ENCODE measurements around the gene JOSD1. TPM values are rescaled to one million over a fixed set of nuclear protein-coding genes. Genes with fewer than 3 reads are reported as not detected.
A peak's percentile ranks its signal among the peaks of the same experiment; 100 is the strongest.

Gene JOSD1
- total RNA-seq, 2 donors from 2014 or later, result 132 to 157 TPM

DNA sequence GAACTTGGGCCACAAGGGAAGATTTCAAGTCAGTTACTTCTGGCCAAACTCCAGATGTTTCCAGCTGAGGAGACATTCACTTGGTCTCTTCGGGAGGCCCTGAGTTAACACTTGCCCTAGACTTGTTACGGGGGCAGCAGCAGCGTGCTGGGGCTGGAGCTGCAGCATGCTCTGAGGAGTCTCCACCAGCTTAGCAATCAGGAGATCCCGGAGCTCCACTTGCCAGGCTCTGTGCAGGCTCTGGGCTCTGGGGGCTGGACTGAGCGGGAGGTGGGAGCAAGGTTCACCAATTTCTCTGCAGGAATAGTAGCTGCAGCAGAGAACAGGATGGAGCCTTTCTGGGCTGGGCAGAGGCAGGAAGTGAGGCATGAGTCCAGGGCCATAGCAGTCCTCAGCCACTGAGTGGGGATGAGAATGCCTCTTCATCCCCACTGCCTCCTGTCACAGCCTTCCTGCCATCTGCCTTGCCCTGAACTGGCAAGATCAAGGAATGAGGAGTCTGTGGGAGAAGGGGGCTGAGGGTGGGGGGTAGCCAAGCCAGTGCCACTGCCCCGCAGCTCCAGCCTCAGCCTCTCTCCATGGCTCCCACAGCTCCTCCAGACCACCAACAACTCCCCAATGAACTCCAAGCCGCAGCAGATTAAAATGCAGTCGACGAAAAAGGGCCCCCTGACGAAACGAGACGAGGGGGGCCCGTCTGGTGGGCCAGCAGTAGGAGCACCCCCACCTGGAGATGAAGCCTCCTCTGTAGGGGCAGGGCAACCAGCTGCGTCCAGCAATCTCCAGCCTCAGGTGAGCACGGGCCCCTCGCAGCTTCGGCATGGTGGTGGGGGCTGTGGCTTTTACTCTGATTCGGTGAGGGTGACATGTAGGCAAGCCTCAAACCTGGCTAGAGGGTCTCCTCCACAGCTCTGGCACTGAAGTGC, 28.4 kb upstream of the JOSD1 start:
- no peak for ATAC-seq

GRCh38 chr22:38727530-38728451, 27.0 kb upstream of the JOSD1 start:
- DNase-seq (no peak), ATAC-seq (no peak)
- H3K4me1 Mint-ChIP-seq, result peaks cover 16% of the 10 kb centered on the region
- peak overlapping the region; percentile 52 for H3K4me3 Mint-ChIP-seq
- H3K9me3 ChIP-seq (ENCODE audit: control insufficient read depth, low read length, poor library complexity, severe bottlenecking), result no peaks in the 10 kb centered on the region
- H3K36me3 Mint-ChIP-seq (ENCODE audit: low read depth), result peaks cover 6% of the 10 kb centered on the region
- no peaks in the 10 kb centered on the region for H3K27me3 Mint-ChIP-seq
- peak overlapping the region; percentile 81 for H3K27ac Mint-ChIP-seq

More for the DNA sequence above, 28.4 kb upstream of the JOSD1 start:
- H3K36me3 Mint-ChIP-seq (ENCODE audit: low read depth), result peaks cover 6% of the 10 kb centered on the region
- DNase-seq, result no peak
- peaks cover 28% of the 10 kb centered on the region for H3K4me1 Mint-ChIP-seq
- H3K9me3 ChIP-seq (ENCODE audit: control insufficient read depth, low read length, poor library complexity, severe bottlenecking), result no peaks in the 10 kb centered on the region
- H3K27ac Mint-ChIP-seq, result peak overlapping the region; percentile 11
- no peaks in the 10 kb centered on the region for H3K27me3 Mint-ChIP-seq
- H3K4me3 Mint-ChIP-seq, result no peak overlapping the region

DNA sequence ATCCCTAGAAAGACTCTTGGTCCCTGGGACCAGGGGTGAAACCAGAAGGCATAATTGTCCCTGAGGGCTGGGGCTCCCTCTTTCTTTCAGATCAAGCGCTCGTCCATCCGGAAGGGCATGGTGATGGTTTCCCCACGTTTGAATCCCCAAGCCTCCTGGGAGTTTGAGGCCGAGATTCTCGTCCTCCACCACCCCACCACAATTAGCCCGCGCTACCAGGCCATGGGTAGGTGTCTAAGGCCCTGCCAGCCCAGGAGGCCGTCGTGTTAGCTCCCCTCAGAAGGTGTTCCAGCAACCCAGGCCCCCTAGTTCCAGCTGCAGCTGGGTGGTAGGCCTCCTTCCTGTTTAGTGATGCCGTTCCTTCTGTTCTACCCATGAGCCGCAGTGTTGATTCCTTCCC, 26.4 kb upstream of the JOSD1 start:
- DNase-seq (no peak), ATAC-seq (no peak)
- H3K4me1 Mint-ChIP-seq, result peaks cover 16% of the 10 kb centered on the region
- H3K27ac Mint-ChIP-seq, result peak overlapping the region; percentile 81
- peak overlapping the region; percentile 52 for H3K4me3 Mint-ChIP-seq
- H3K36me3 Mint-ChIP-seq (ENCODE audit: low read depth), result peaks cover 6% of the 10 kb centered on the region
- no peaks in the 10 kb centered on the region for H3K9me3 ChIP-seq (ENCODE audit: control insufficient read depth, low read length, poor library complexity, severe bottlenecking)
- H3K27me3 Mint-ChIP-seq, result no peaks in the 10 kb centered on the region

DNA sequence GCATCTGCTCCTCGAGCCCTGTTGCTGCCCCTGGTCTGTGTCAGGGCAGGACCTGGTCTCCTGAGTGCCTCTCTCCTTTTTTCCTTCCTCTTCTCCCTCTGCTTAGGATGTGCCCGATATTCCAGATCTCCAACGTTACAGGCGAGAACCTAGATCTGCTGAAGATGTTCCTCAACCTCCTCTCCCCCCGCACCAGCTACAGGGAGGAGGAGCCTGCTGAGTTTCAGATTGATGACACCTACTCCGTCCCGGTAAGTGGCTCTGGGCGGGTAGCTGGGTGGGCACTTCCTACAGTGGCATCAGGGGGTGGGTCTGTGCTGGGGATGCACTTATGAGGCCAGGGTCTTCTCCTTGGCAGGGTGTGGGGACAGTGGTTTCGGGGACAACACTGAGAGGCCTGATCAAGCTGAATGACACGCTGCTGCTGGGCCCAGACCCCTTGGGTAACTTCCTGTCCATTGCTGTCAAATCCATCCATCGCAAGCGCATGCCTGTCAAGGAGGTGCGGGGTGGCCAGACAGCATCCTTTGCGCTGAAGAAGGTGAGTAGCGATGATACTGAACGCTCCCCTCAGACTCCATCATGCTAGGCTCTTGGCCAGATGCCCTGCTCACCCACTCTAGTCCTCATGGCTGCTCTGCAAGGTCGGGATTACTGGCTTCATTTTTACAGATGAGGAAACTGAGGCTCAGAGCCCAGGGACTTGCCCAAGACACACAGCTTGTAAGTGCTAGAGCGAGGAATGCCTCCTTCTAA, 25.3 kb upstream of the JOSD1 start:
- ATAC-seq (no peak), DNase-seq (no peak)
- H3K27ac Mint-ChIP-seq, result peak overlapping the region; percentile 81
- no peaks in the 10 kb centered on the region for H3K9me3 ChIP-seq (ENCODE audit: control insufficient read depth, low read length, poor library complexity, severe bottlenecking)
- no peak overlapping the region for H3K4me3 Mint-ChIP-seq
- no peaks in the 10 kb centered on the region for H3K27me3 Mint-ChIP-seq
- peaks cover 8% of the 10 kb centered on the region for H3K36me3 Mint-ChIP-seq (ENCODE audit: low read depth)
- H3K4me1 Mint-ChIP-seq, result peaks cover 16% of the 10 kb centered on the region

DNA sequence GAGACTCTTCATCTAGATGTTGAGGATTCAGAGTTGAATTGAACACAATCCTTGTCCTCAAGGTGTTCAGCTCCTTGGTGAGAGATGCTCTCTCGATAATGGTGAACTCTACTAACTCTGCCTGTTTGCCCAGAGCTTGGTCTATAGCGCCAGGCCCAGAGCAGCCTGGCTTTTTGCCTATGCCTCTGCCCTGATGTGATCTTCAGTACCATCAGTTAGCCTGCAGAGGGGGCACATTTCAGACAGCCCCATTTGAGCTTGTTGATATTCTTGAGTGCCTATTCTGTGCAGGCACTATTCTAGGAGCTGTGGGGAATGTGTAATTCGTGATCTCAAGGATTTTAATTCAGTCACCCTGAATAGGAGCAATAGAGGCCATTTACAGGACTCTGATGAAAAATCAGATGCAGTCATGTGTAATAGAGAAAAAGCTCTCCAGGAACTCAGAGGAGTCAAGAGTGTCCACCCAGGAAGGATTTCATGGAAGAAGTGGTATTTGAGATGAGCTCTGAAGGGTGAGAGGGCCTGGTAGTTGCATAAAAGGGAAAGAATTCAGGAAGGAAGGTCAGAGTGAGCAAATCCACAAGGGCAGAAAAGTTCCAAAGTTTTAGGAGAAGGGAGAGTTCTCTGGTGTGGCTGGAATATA, 24.3 kb upstream of the JOSD1 start:
- H3K27ac Mint-ChIP-seq, result peak overlapping the region; percentile 88

GRCh38 chr22:38724176-38724575, 23.4 kb upstream of the JOSD1 start:
- peaks cover 8% of the 10 kb centered on the region for H3K36me3 Mint-ChIP-seq (ENCODE audit: low read depth)
- no peak overlapping the region for H3K4me3 Mint-ChIP-seq
- H3K27ac Mint-ChIP-seq, result no peak overlapping the region
- ATAC-seq, result no peak
- peaks cover 10% of the 10 kb centered on the region for H3K4me1 Mint-ChIP-seq
- DNase-seq, result no peak
- no peaks in the 10 kb centered on the region for H3K9me3 ChIP-seq (ENCODE audit: control insufficient read depth, low read length, poor library complexity, severe bottlenecking)
- H3K27me3 Mint-ChIP-seq, result no peaks in the 10 kb centered on the region

More for the DNA sequence above, 24.3 kb upstream of the JOSD1 start:
- no peaks in the 10 kb centered on the region for H3K9me3 ChIP-seq (ENCODE audit: control insufficient read depth, low read length, poor library complexity, severe bottlenecking)
- ATAC-seq, result peak; percentile 86
- Mint-ChIP-seq H3K36me3 (ENCODE audit: low read depth) (peaks cover 8% of the 10 kb centered on the region), H3K27me3 (no peaks in the 10 kb centered on the region), H3K4me3 (peak overlapping the region; percentile 65), H3K4me1 (peaks cover 10% of the 10 kb centered on the region)
- no peak for DNase-seq

DNA sequence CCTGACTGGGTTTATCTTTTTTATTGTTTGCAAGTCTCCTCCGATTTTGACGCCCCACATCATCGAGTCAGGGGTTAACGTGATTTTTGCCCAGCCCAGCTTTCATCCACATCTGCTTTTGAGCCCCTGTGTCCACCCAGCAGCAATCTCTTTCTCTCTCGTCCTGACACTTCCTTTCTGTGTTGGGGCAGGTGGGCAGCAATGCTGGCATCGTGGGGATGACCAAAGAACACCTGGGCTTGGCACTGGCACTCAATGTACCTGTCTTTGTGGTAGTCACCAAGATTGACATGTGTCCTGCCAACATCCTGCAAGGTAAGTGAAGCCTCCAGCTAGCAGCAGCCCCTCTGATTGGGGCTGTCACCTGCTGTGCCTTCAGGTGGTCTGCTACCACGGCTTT, 20.8 kb upstream of the JOSD1 start:
- Mint-ChIP-seq H3K27me3 (no peaks in the 10 kb centered on the region), H3K4me3 (no peak overlapping the region), H3K36me3 (ENCODE audit: low read depth) (peaks cover 10% of the 10 kb centered on the region), H3K27ac (no peak overlapping the region), H3K4me1 (peaks cover 9% of the 10 kb centered on the region)
- no peak for ATAC-seq
- peak in 1 of 3 donors; percentile 1 for DNase-seq
- no peaks in the 10 kb centered on the region for H3K9me3 ChIP-seq (ENCODE audit: control insufficient read depth, low read length, poor library complexity, severe bottlenecking)

DNA sequence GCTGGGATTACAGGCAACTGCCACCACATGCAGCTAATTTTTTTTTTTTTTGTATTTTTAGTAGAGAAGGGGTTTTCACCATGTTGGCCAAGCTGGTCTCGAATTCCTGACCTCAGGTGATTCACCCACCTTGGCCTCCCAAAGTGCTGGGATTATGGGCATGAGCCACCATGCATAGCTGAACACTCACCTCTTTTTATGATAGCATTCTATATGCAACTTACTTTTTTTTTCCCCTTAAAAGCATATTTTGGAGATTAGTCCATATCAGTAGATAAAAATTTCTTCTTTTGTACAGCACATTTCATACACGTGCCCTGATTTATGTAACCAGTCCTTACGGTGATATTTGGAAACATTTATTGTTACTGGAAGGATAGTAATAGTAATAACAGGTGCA, 19.6 kb upstream of the JOSD1 start:
- Mint-ChIP-seq H3K27ac (no peak overlapping the region), H3K36me3 (ENCODE audit: low read depth) (peaks cover 7% of the 10 kb centered on the region), H3K4me1 (peaks cover 9% of the 10 kb centered on the region), H3K27me3 (no peaks in the 10 kb centered on the region), H3K4me3 (no peak overlapping the region)
- H3K9me3 ChIP-seq (ENCODE audit: control insufficient read depth, low read length, poor library complexity, severe bottlenecking), result no peaks in the 10 kb centered on the region
- DNase-seq, result no peak
- ATAC-seq, result no peak

DNA sequence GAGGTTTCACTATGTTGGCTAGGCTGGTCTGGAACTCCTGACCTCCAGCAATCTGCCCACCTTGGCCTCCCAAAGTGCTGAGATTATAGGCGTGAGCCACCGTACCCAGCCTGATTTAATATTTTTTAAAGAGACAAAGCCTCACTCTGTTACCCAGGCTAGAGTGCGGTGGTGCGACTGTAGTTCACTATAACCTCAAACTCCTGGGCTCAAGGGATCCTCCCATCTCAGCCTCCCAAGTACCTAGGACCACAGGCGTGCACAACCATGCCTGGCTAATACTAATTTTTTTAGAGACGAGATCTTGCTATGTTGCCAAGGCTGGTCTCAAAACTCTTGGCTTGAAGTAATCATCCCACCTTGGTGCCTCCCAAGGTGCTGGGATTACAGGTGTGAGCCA, 18.5 kb upstream of the JOSD1 start:
- H3K4me3 Mint-ChIP-seq, result no peak overlapping the region
- no peak for ATAC-seq
- H3K4me1 Mint-ChIP-seq, result peaks cover 13% of the 10 kb centered on the region
- DNase-seq, result no peak
- no peaks in the 10 kb centered on the region for H3K27me3 Mint-ChIP-seq
- H3K36me3 Mint-ChIP-seq (ENCODE audit: low read depth), result peaks cover 4% of the 10 kb centered on the region
- H3K9me3 ChIP-seq (ENCODE audit: control insufficient read depth, low read length, poor library complexity, severe bottlenecking), result no peaks in the 10 kb centered on the region
- no peak overlapping the region for H3K27ac Mint-ChIP-seq

DNA sequence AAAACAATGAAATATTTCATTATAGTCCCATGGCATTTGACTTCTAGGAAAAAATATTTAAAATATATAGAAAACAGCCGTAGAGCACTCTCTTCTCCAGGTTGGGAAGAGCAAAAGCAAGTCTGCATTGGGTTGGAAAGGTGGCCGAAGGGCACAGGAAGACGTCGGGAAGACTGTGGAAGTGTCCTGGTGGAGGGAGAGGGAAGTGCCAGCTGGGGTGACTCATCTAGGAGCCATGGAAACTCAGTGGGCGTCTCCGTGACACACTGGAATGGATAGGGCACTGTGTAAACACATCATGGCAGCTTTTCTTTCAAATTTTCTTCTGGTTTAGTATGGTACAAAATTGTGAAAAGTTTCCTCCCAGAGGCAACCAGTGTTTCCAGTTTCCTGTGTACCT, 17.7 kb upstream of the JOSD1 start:
- no peaks in the 10 kb centered on the region for H3K9me3 ChIP-seq (ENCODE audit: control insufficient read depth, low read length, poor library complexity, severe bottlenecking)
- peak in 1 of 3 donors; percentile 5 for DNase-seq
- Mint-ChIP-seq H3K36me3 (ENCODE audit: low read depth) (peaks cover 4% of the 10 kb centered on the region), H3K27ac (peak overlapping the region; percentile 45), H3K4me1 (peaks cover 21% of the 10 kb centered on the region), H3K27me3 (no peaks in the 10 kb centered on the region), H3K4me3 (no peak overlapping the region)
- no peak for ATAC-seq

- ATAC-seq, result no peak
- peak in 1 of 3 donors; percentile 3 for DNase-seq
- H3K9me3 ChIP-seq (ENCODE audit: control insufficient read depth, low read length, poor library complexity, severe bottlenecking), result no peaks in the 10 kb centered on the region
- no peaks in the 10 kb centered on the region for H3K27me3 Mint-ChIP-seq
- no peak overlapping the region for H3K4me3 Mint-ChIP-seq
- H3K36me3 Mint-ChIP-seq (ENCODE audit: low read depth), result peaks cover 4% of the 10 kb centered on the region
- peaks cover 31% of the 10 kb centered on the region for H3K4me1 Mint-ChIP-seq
- H3K27ac Mint-ChIP-seq, result no peak overlapping the region
These were observed 16.5 kb upstream of the JOSD1 start for GRCh38 chr22:38717244-38717643.

- no peaks in the 10 kb centered on the region for H3K9me3 ChIP-seq (ENCODE audit: control insufficient read depth, low read length, poor library complexity, severe bottlenecking)
- Mint-ChIP-seq H3K36me3 (ENCODE audit: low read depth) (peaks cover 4% of the 10 kb centered on the region), H3K27me3 (no peaks in the 10 kb centered on the region), H3K4me3 (no peak overlapping the region), H3K27ac (peak overlapping the region; percentile 14), H3K4me1 (peaks cover 35% of the 10 kb centered on the region)
- ATAC-seq (no peak), DNase-seq (no peak)
These were observed 16.1 kb upstream of the JOSD1 start for GRCh38 chr22:38716826-38717225.
